Natural killer cell (primary cell): ENCODE measurements around the gene HMOX2. TPM values are rescaled to one million over a fixed set of nuclear protein-coding genes. Genes with fewer than 3 reads are reported as not detected.
A peak's percentile ranks its signal among the peaks of the same experiment; 100 is the strongest.

Experiments used
- ATAC-seq, 3 donors: fragments of 150-1000 bp in 2 of 3; fragments of 200-7000 bp in 1 of 3; cut with Tn5 transposase; 1 replicate in 1 of 3; 2 replicates in 2 of 3; pipeline ENCODE4 v1.10.0; 2021; ENCODE audit warnings: mild to moderate bottlenecking in 2 of 3, moderate library complexity in 2 of 3
- DNase-seq, 2 donors: peaks; one replicate each; pipeline versions ENCODE4 v3.0.0 to v3.0.0-alpha.2; 2013 to 2021; ENCODE audit warnings: mixed read lengths in 1 of 2
- H3K27ac ChIP-seq: one replicate; pipeline ENCODE4 v1.5.1; 2013; ENCODE audit warnings: mild to moderate bottlenecking, low read length
- H3K27me3 ChIP-seq: one replicate; pipeline ENCODE4 v1.6.1; 2013; ENCODE audit warnings: low read length; ENCODE audit not compliant: control insufficient read depth, insufficient read depth
- H3K36me3 ChIP-seq: one replicate; pipeline ENCODE4 v1.6.1; 2013; ENCODE audit warnings: low read length; ENCODE audit not compliant: control insufficient read depth, insufficient read depth
- H3K4me1 ChIP-seq: one replicate; pipeline ENCODE4 v1.6.1; 2013; ENCODE audit warnings: low read length; ENCODE audit not compliant: control insufficient read depth, insufficient read depth
- H3K4me3 ChIP-seq: one replicate; pipeline ENCODE4 v1.5.1; 2013; ENCODE audit warnings: low read length
- H3K9me3 ChIP-seq: one replicate; pipeline ENCODE4 v1.6.1; 2013; ENCODE audit warnings: low read length; ENCODE audit not compliant: control insufficient read depth, insufficient read depth
- H3K27ac Mint-ChIP-seq, 2 donors: one replicate each; pipeline ENCODE4 v1.8.0; 2022; ENCODE audit warnings: mild to moderate bottlenecking in 2 of 2, mixed read lengths in 2 of 2, moderate library complexity in 1 of 2
- H3K27me3 Mint-ChIP-seq, 2 donors: one replicate each; pipeline ENCODE4 v1.8.0; 2022; ENCODE audit warnings: low read depth in 2 of 2, mixed read lengths in 2 of 2
- H3K36me3 Mint-ChIP-seq: one replicate; pipeline ENCODE4 v1.8.0; 2022; ENCODE audit warnings: mixed read lengths
- H3K4me1 Mint-ChIP-seq, 2 donors: one replicate each; pipeline ENCODE4 v1.8.0; 2022; ENCODE audit warnings: mixed read lengths in 2 of 2
- H3K4me3 Mint-ChIP-seq: one replicate; pipeline ENCODE4 v1.8.0; 2022; ENCODE audit warnings: mild to moderate bottlenecking, moderate library complexity, mixed read lengths
- H3K9me3 Mint-ChIP-seq, 2 donors: one replicate each; pipeline ENCODE4 v1.8.0; 2022; ENCODE audit warnings: mixed read lengths in 2 of 2
- WGBS: methylation state at CpG from one replicate; pipeline ENCODE4 v1.1.7; 2013; ENCODE audit warnings: missing lambda C conversion rate; ENCODE audit not compliant: insufficient coverage; 5-methylcytosine and 5-hydroxymethylcytosine counted together
- intact Hi-C: fragments of 100-400 bp; cut with micrococcal nuclease; formaldehyde crosslinking; loops from one replicate; pipeline ENCODE4 v1.14.2; 2022
- total RNA-seq, 4 donors: library from RNA; stranded (reverse); fragments of 120-200 nt in 1 of 4; gene quantifications; one replicate each; pipeline versions ENCODE4 v1.2.3 to v1.2.4, GENCODE V29; 2013 to 2022
- TF ChIP-seq, protein P1 (sequence below): fragments of 200-600 bp; IDR thresholded peaks from one replicate; pipeline ENCODE4 v1.8.0; 2022; ENCODE audit warnings: antibody characterized with exemption

The HMOX2 gene
- total RNA-seq, 3 donors from 2014 or later (not counting 1 experiment from before 2014, with no cell fraction given), result 66.0 to 104 (median 77.3) TPM

GRCh38 chr16:4498546-4499195 lies 22.5 kb downstream of the HMOX2 start:
- TF ChIP-seq, protein P1, sequence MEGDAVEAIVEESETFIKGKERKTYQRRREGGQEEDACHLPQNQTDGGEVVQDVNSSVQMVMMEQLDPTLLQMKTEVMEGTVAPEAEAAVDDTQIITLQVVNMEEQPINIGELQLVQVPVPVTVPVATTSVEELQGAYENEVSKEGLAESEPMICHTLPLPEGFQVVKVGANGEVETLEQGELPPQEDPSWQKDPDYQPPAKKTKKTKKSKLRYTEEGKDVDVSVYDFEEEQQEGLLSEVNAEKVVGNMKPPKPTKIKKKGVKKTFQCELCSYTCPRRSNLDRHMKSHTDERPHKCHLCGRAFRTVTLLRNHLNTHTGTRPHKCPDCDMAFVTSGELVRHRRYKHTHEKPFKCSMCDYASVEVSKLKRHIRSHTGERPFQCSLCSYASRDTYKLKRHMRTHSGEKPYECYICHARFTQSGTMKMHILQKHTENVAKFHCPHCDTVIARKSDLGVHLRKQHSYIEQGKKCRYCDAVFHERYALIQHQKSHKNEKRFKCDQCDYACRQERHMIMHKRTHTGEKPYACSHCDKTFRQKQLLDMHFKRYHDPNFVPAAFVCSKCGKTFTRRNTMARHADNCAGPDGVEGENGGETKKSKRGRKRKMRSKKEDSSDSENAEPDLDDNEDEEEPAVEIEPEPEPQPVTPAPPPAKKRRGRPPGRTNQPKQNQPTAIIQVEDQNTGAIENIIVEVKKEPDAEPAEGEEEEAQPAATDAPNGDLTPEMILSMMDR, result no peak
- Mint-ChIP-seq H3K27ac (peak overlapping the region; percentile 35 to 88), H3K27me3 (no peaks in the 10 kb centered on the region), H3K4me1 (peaks cover 70 to 74% of the 10 kb centered on the region in 2 donors), H3K36me3 (no peaks in the 10 kb centered on the region), H3K4me3 (no peak overlapping the region), H3K9me3 (no peaks in the 10 kb centered on the region)
- Histone ChIP-seq H3K36me3 (peaks cover 12% of the 10 kb centered on the region), H3K9me3 (no peaks in the 10 kb centered on the region), H3K4me3 (no peak overlapping the region), H3K27ac (no peak overlapping the region), H3K4me1 (peaks cover 20% of the 10 kb centered on the region), H3K27me3 (no peaks in the 10 kb centered on the region)
- ATAC-seq (no peak), DNase-seq (no peak)
- 89% methylated on average over 7 of the region's 8 CpGs for WGBS
- intact Hi-C loops, result no loop called here

DNA sequence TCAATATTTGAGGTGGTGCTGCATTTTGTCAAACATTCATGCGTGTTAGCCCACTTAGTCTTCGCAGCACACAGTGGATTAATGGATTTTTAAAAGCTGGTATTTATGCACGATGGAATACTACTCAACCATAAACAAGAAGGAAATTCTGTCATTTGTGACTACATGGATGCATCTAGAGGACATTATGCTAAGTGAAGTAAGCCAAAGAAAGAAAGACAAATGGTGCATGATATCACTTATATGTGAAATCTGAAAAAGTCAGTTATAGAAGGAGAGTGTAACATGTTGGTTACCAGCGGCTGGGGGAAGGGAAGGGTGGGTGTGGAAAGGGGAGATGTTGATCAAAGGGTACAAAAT lies 23.0 kb downstream of the HMOX2 start:
- H3K36me3 Mint-ChIP-seq, result no peaks in the 10 kb centered on the region
- Histone ChIP-seq H3K27me3 (no peaks in the 10 kb centered on the region), H3K9me3 (no peaks in the 10 kb centered on the region), H3K4me1 (peaks cover 25% of the 10 kb centered on the region), H3K4me3 (no peak overlapping the region), H3K27ac (no peak overlapping the region), H3K36me3 (peaks cover 12% of the 10 kb centered on the region)
- peaks cover 70 to 76% of the 10 kb centered on the region in 2 donors for H3K4me1 Mint-ChIP-seq
- no peaks in the 10 kb centered on the region for H3K27me3 Mint-ChIP-seq
- intact Hi-C loops, result no loop called here
- 100% methylated on average over 3 of the region's 4 CpGs for WGBS
- no peak for DNase-seq
- H3K9me3 Mint-ChIP-seq, result no peaks in the 10 kb centered on the region
- ATAC-seq, result no peak
- peak overlapping the region; percentile 54 to 88 for H3K27ac Mint-ChIP-seq
- TF ChIP-seq, protein P1, result no peak
- H3K4me3 Mint-ChIP-seq, result no peak overlapping the region

GRCh38 chr16:4500272-4500671 lies 24.1 kb downstream of the HMOX2 start:
- Mint-ChIP-seq H3K4me1 (peaks cover 66 to 72% of the 10 kb centered on the region in 2 donors), H3K9me3 (no peaks in the 10 kb centered on the region), H3K27me3 (no peaks in the 10 kb centered on the region), H3K36me3 (no peaks in the 10 kb centered on the region), H3K4me3 (no peak overlapping the region), H3K27ac (peak overlapping the region; percentile 83 to 88)
- 72% methylated on average over 3 of the region's 3 CpGs for WGBS
- DNase-seq (no peak), ATAC-seq (no peak)
- intact Hi-C loops, result no loop called here
- H3K27ac ChIP-seq, result no peak overlapping the region
- H3K4me1 ChIP-seq, result peaks cover 34% of the 10 kb centered on the region
- no peak overlapping the region for H3K4me3 ChIP-seq
- H3K36me3 ChIP-seq, result peaks cover 12% of the 10 kb centered on the region
- H3K27me3 ChIP-seq, result no peaks in the 10 kb centered on the region
- TF ChIP-seq, protein P1, result no peak
- no peaks in the 10 kb centered on the region for H3K9me3 ChIP-seq

GRCh38 chr16:4501071-4501478 lies 24.9 kb downstream of the HMOX2 start:
- no peaks in the 10 kb centered on the region for H3K9me3 ChIP-seq
- Mint-ChIP-seq H3K27me3 (no peaks in the 10 kb centered on the region), H3K4me1 (peaks cover 67 to 72% of the 10 kb centered on the region in 2 donors), H3K27ac (peak overlapping the region; percentile 83 to 88), H3K4me3 (no peak overlapping the region), H3K36me3 (no peaks in the 10 kb centered on the region), H3K9me3 (no peaks in the 10 kb centered on the region)
- WGBS, result 97% methylated on average over 5 of the region's 5 CpGs
- ATAC-seq, result no peak
- intact Hi-C loops, result no loop called here
- peaks cover 12% of the 10 kb centered on the region for H3K36me3 ChIP-seq
- H3K27me3 ChIP-seq, result no peaks in the 10 kb centered on the region
- no peak for DNase-seq
- H3K27ac ChIP-seq, result no peak overlapping the region
- TF ChIP-seq, protein P1, result no peak
- H3K4me1 ChIP-seq, result peaks cover 39% of the 10 kb centered on the region
- H3K4me3 ChIP-seq, result no peak overlapping the region
